Measurements from ENCODE around the gene LEFTY1.
"Not testable (repeated sequence)": the region's sequence is repeated elsewhere in the genome, so short reads cannot be mapped to it uniquely, and the experiment has no call there.

Gene LEFTY1

GRCh38 chr1:225888289-225888897 is 553 bp downstream of the LEFTY1 start:
- Histone ChIP-seq H3K4me3 (ENCODE audit: low read depth, low read length) (no peak overlapping the region), H3K27me3 (replicated peaks) (no peaks in the 10 kb centered on the region), H3K36me3 (replicated peaks) (no peaks in the 10 kb centered on the region), H3K27ac (no peak overlapping the region)
- no peak for TF ChIP-seq CTCF (IDR thresholded peaks at IDR 0.05; ENCODE audit: low read depth, low read length, missing control alignments)
- DNase-seq = no peak
- in situ Hi-C loops (cut with HindIII; ENCODE audit: low pct_ligation_motif_present, low sequenced_read_pairs) = no loop called here

DNA sequence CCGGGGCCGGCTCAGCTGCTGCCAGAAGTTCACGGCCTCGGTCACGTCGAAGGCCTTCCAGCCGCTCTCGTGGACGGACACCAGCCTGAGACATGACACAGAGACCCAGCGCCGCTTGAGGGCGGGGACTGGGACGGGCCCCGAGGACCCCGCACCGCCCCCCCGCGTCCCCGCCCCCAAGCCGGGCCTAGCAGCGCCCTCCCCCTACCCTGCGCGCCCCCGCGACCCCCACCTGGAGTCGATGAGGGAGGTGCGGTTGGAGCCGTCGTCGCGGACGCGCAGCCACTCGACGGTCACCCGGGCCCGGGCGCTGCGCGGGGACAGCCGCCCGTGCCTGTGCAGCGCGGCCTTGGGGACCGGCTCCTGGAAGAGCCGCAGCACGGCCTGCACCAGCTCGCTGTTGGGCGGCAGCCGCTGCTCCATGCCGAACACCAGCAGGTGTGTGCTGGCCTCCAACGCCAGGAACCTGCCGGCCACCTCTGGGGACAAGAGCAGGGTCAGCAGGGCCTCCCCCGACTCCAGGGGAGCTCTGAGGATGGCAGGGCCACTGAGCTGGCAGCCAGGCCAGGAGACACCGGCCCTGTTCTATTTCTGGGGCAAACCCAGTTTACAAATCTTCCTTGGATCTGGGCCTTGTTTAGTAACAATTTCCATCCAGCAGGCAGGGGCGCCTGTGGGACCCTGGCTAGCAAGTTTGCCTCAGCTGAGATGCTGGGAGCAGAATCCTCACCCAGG is 1.2 kb downstream of the LEFTY1 start:
- H3K4me3 ChIP-seq (ENCODE audit: low read depth, low read length); DNase-seq; in situ Hi-C loops (cut with HindIII; ENCODE audit: low pct_ligation_motif_present, low sequenced_read_pairs); H3K27ac ChIP-seq; H3K27me3 ChIP-seq (replicated peaks); H3K36me3 ChIP-seq (replicated peaks): not testable (repeated sequence)

GRCh38 chr1:225887030-225887314 is 2.0 kb downstream of the LEFTY1 start:
- H3K27ac ChIP-seq = no peak overlapping the region
- no peak overlapping the region for H3K4me3 ChIP-seq (ENCODE audit: low read depth, low read length)
- no peak for TF ChIP-seq CTCF (IDR thresholded peaks at IDR 0.05; ENCODE audit: low read depth, low read length, missing control alignments)
- in situ Hi-C loops (cut with HindIII; ENCODE audit: low pct_ligation_motif_present, low sequenced_read_pairs) = no loop called here
- H3K27me3 ChIP-seq (replicated peaks) = no peaks in the 10 kb centered on the region
- H3K36me3 ChIP-seq (replicated peaks) = no peaks in the 10 kb centered on the region
- no peak for DNase-seq

DNA sequence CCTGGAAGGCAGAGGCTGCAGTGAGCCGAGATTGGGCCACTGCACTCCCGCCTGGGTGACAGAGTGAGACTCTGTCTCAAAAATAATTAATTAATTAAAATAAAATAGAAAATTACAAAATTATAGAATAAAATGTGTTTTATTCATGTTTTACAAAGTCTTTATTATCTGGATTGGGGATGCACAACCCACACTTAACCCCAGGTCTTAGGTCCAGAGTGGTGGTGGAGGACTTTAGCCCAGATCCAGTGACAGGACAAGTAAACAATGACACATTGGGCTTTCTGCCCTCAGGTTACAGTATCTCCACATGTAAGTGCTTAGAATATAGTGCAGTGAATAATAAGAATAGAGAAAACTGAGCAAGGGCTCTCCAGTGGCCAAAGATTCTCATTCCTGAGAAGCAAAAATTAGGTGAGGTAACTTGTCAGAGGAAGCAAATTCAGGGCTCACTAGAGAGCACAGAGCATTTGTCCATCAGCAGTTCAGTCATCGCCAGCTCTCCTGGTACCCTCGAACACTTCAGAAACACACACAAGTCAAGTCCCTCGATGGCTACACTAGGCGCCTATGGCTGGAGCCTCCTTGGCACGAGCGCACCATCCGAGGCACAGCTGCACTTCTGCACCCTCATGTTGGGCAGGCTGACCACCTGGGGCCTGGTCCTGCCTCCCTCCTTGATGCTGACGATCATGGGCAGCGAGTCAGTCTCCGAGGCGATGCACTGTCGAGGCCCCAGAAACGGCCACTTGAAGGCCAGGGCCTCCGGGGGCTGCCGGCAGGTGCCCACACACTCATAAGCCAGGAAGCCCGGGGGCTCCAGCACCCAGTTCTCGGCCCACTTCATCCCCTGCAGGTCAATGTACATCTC is 2.6 kb downstream of the LEFTY1 start:
- Histone ChIP-seq H3K36me3 (replicated peaks) (no peaks in the 10 kb centered on the region), H3K27ac (no peak overlapping the region), H3K4me3 (ENCODE audit: low read depth, low read length) (no peak overlapping the region), H3K27me3 (replicated peaks) (no peaks in the 10 kb centered on the region)
- DNase-seq = no peak
- in situ Hi-C loops (cut with HindIII; ENCODE audit: low pct_ligation_motif_present, low sequenced_read_pairs) = no loop called here
- no peak for TF ChIP-seq CTCF (IDR thresholded peaks at IDR 0.05; ENCODE audit: low read depth, low read length, missing control alignments)

- Histone ChIP-seq H3K27ac (no peak overlapping the region), H3K36me3 (replicated peaks) (no peaks in the 10 kb centered on the region), H3K4me3 (ENCODE audit: low read depth, low read length) (no peak overlapping the region), H3K27me3 (replicated peaks) (no peaks in the 10 kb centered on the region)
- no peak for DNase-seq
- in situ Hi-C loops (cut with HindIII; ENCODE audit: low pct_ligation_motif_present, low sequenced_read_pairs) = no loop called here
- TF ChIP-seq CTCF (IDR thresholded peaks at IDR 0.05; ENCODE audit: low read depth, low read length, missing control alignments) = no peak
These were observed 3.6 kb downstream of the LEFTY1 start for GRCh38 chr1:225885336-225885735.

- Histone ChIP-seq H3K36me3 (replicated peaks) (no peaks in the 10 kb centered on the region), H3K4me3 (ENCODE audit: low read depth, low read length) (no peak overlapping the region), H3K27ac (no peak overlapping the region), H3K27me3 (replicated peaks) (no peaks in the 10 kb centered on the region)
- no peak for DNase-seq
- in situ Hi-C loops (cut with HindIII; ENCODE audit: low pct_ligation_motif_present, low sequenced_read_pairs) = no loop called here
- TF ChIP-seq CTCF (IDR thresholded peaks at IDR 0.05; ENCODE audit: low read depth, low read length, missing control alignments) = no peak
These were observed 5.2 kb downstream of the LEFTY1 start for GRCh38 chr1:225883616-225884265.
